Central memory CD8-positive, alpha-beta T cell (primary cell): Measurements from ENCODE around the gene ZCCHC14.

ENCODE experiments used
- ATAC-seq: fragments of 150-1000 bp; cut with Tn5 transposase; replicated peaks from 2 replicates; pipeline ENCODE4 v1.10.0; 2022; ENCODE audit warnings: mild to moderate bottlenecking, moderate FRiP score, moderate number of reproducible peaks; ENCODE audit not compliant: poor library complexity, severe bottlenecking; ENCODE audit errors: extremely low read depth
- DNase-seq, 2 donors: peaks; one replicate each; pipeline ENCODE4 v3.0.0; 2021; ENCODE audit warnings: low spot score in 2 of 2
- H3K27ac Mint-ChIP-seq: one replicate; pipeline ENCODE4 v1.8.0; 2022; ENCODE audit warnings: low read depth, mild to moderate bottlenecking, moderate library complexity, mixed read lengths
- H3K27me3 Mint-ChIP-seq: one replicate; pipeline ENCODE4 v1.8.0; 2022; ENCODE audit warnings: mixed read lengths
- H3K36me3 Mint-ChIP-seq: one replicate; pipeline ENCODE4 v1.8.0; 2022; ENCODE audit warnings: mild to moderate bottlenecking, moderate library complexity, mixed read lengths; ENCODE audit not compliant: insufficient read depth
- H3K4me1 Mint-ChIP-seq: one replicate; pipeline ENCODE4 v1.8.0; 2022; ENCODE audit warnings: mixed read lengths
- H3K4me3 Mint-ChIP-seq: one replicate; pipeline ENCODE4 v1.8.0; 2022; ENCODE audit warnings: mild to moderate bottlenecking, moderate library complexity, mixed read lengths
- H3K9me3 Mint-ChIP-seq: one replicate; pipeline ENCODE4 v1.8.0; 2022; ENCODE audit warnings: mixed read lengths

Gene ZCCHC14

DNA sequence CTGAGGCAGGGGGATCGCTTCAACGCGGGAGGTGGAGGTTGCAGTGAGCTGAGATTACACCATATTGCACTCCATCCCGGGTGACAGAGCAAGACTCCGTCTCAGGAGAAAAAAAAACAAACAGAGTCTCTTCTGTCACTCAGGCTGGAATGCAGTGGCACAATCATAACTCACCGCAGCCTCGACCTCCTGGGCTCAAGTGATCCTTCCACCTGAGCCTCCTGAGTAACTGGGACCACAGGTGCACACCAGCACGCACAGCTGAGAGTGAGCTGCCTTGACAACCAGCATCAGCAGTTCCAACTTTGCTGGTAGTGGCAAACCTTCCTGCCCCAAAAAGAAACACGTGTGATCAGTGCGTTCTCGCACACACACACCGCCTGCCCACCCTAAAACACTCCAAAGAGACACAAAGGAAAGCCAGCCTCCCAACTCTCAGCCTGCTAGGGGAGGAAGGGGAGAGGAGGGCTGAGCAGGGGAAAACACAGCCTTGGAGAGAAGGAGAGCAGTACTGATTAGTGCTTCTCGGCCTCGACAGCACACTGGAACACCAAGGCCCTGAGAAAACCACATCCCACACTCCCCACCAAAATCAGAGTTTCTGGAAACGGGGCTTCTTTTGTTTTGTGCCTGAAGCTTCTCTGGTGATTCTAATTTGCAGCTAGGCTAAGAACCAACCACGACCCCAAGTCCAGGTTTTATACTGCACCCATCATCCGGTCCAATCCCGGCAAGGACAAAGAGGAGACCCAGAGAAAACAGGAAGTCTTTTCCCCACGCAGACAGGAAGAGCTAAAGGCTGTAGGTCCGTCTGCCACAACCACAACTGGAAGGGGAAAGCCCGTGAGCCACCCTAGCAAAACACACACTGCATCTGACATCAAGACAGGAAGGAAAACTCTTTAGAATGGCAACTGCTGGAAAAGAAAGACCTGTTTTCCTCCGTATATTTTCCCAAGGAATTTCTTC is 28.8 kb downstream of the ZCCHC14 start:
- Mint-ChIP-seq H3K4me3 (peak overlapping the region; percentile 54), H3K4me1 (peaks cover 19% of the 10 kb centered on the region), H3K27me3 (no peaks in the 10 kb centered on the region), H3K27ac (peak overlapping the region; percentile 94), H3K9me3 (no peaks in the 10 kb centered on the region), H3K36me3 (peaks cover 5% of the 10 kb centered on the region)
- ATAC-seq (peak; percentile 71), DNase-seq (no peak)

DNA sequence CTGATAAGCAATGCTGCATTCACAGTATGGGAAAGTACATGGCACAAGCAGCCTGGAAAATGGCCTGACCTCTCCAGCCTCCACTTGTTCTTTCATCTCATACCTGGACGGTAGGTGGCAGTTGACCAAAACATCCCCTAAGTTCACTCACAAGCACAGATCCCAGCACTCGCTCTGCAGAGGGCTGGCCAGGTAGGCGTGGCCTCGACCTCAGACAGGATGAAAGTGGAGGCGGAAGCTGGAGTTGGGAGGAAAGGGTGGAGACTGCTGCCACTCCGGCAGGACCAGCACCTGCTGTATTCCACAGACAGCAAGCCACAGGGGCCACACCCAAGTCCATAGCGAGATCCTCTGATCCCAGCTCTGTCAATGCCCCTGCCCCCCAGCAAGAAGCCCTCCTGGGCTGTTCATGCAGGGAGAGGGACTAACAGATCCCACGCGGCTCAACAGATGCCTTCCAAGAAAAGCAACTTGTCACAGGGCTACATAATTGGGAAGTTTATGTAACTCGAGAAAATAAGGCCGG is 31.3 kb downstream of the ZCCHC14 start:
- Mint-ChIP-seq H3K4me3 (no peak overlapping the region), H3K36me3 (peaks cover 18% of the 10 kb centered on the region), H3K27me3 (no peaks in the 10 kb centered on the region), H3K4me1 (peaks cover 19% of the 10 kb centered on the region), H3K27ac (no peak overlapping the region), H3K9me3 (no peaks in the 10 kb centered on the region)
- ATAC-seq: no peak
- DNase-seq: no peak

DNA sequence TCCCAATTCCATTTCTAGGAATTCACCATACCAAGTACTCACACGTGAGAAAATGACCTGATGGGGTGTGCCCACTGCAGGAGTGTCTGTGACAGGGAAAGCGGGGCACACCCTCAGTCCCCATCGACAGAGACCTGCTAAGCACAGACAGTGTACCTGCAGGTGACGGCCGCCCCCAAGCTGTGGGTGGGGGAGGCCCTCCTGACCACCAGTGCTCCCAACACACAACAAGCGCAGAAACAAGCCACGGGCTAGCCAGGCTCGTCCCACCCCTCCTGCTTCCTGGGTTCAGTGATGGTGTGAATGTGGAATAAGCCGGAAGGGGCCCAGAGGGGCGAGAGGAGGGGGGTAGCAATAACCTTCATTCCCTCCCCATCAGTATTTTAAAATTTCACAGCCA is 31.9 kb downstream of the ZCCHC14 start:
- Mint-ChIP-seq H3K27ac (peak overlapping the region; percentile 16), H3K36me3 (peaks cover 18% of the 10 kb centered on the region), H3K9me3 (no peaks in the 10 kb centered on the region), H3K4me3 (no peak overlapping the region), H3K27me3 (no peaks in the 10 kb centered on the region), H3K4me1 (peaks cover 19% of the 10 kb centered on the region)
- DNase-seq (no peak), ATAC-seq (no peak)

DNA sequence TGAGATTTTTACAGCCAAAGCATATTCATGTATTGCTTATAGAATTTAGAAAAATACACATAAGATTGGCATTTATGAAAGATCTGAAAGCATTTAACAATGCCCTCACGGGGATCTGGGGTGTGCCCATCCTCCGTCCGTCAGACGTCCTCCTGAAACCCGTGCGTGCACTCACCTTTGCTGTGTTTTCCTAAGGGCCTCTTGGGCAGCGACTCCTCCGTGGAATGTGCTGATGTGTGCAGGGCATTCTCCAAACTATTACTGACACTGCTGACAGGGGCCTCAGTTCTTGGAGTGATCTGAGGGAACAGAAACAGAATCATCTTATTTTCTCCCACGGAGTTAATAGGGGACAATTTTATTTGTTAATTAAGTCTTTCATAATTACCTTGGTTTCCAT is 33.0 kb downstream of the ZCCHC14 start:
- ATAC-seq: no peak
- Mint-ChIP-seq H3K27ac (no peak overlapping the region), H3K27me3 (no peaks in the 10 kb centered on the region), H3K36me3 (peaks cover 18% of the 10 kb centered on the region), H3K4me1 (peaks cover 12% of the 10 kb centered on the region), H3K4me3 (no peak overlapping the region), H3K9me3 (no peaks in the 10 kb centered on the region)
- DNase-seq: no peak

DNA sequence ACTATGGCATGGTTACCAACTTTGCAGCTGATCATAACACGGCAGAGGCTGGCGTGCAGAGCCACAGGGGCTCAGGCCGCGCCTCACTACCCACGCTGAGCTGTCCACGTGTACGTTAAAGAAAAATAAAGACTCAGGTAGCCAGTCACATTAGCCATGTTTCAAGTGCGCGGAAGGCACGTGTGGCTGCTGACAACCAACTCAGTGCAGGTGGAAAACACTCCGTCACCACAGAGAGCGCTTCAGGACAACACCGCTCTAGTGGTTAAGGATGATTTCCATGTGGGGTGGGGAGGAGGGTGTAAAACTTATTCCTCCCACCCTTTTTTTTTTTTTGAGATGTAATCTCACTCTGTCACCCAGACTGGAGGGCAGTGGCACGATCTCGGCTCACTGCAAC is 33.8 kb downstream of the ZCCHC14 start:
- Mint-ChIP-seq H3K4me3 (no peak overlapping the region), H3K36me3 (peaks cover 19% of the 10 kb centered on the region), H3K27ac (no peak overlapping the region), H3K4me1 (peaks cover 4% of the 10 kb centered on the region), H3K27me3 (no peaks in the 10 kb centered on the region), H3K9me3 (no peaks in the 10 kb centered on the region)
- DNase-seq (no peak), ATAC-seq (no peak)

DNA sequence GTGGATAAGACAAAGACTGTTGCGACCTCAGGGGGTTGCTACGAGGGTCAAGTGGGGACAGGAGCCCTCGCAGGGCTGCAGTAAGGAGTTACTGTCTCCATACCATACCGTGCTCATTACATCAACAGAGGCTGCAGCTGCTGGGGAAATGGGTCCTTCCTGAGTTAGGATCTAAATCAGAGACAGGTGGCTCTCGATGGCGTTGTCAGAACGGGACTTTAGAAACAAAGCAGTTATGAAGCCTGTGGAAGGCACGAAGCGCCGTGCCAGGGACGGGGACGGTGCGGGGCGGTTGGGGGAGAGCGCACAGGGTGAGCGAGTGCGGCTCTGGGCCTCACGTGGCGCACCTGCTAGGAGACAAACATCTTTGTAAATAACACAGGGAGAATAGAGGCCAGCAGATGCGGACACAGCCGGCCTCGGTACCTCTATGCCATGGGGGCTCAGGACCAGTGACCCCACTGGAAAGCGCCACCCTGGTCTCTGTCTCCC is 34.4 kb downstream of the ZCCHC14 start:
- H3K36me3 Mint-ChIP-seq: peaks cover 19% of the 10 kb centered on the region
- H3K27me3 Mint-ChIP-seq: no peaks in the 10 kb centered on the region
- no peak overlapping the region for H3K27ac Mint-ChIP-seq
- DNase-seq (no peak), ATAC-seq (no peak)
- no peaks in the 10 kb centered on the region for H3K9me3 Mint-ChIP-seq
- no peaks in the 10 kb centered on the region for H3K4me1 Mint-ChIP-seq
- no peak overlapping the region for H3K4me3 Mint-ChIP-seq

DNA sequence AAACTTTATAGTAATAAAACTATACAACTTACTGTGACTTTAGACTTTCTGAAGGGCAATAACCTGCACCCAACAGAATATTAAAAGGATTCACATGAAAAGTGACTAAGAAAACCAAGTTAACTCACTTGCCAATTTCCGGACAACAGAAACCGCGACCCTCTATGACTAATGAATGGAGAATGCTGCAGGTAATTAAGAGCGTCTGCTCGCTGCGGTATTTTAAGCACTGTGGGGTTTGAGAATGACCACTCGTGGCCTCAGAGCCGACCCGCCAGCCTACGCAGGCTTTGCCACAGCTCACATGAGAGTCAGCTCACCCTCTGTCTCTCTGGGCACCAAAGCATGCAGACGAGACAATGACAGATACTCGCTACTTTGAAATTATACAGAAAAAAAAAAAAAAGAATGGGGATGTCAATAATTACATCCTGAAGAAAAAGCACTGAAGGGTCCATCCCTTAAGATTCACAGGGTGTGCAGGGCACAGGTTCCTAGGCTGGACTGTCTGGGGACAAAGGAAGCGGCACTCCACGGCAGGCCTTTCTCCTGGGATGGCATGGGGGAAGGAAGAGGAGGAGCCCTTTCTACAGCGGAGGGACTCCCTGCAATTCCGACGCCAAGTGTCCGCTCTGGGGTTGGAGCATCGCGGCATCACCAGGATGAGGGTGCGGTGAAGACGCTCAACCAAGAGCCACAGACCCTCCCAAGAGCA is 35.0 kb downstream of the ZCCHC14 start:
- ATAC-seq (no peak), DNase-seq (no peak)
- Mint-ChIP-seq H3K9me3 (no peaks in the 10 kb centered on the region), H3K27ac (no peak overlapping the region), H3K36me3 (peaks cover 19% of the 10 kb centered on the region), H3K4me3 (no peak overlapping the region), H3K27me3 (no peaks in the 10 kb centered on the region), H3K4me1 (no peaks in the 10 kb centered on the region)

DNA sequence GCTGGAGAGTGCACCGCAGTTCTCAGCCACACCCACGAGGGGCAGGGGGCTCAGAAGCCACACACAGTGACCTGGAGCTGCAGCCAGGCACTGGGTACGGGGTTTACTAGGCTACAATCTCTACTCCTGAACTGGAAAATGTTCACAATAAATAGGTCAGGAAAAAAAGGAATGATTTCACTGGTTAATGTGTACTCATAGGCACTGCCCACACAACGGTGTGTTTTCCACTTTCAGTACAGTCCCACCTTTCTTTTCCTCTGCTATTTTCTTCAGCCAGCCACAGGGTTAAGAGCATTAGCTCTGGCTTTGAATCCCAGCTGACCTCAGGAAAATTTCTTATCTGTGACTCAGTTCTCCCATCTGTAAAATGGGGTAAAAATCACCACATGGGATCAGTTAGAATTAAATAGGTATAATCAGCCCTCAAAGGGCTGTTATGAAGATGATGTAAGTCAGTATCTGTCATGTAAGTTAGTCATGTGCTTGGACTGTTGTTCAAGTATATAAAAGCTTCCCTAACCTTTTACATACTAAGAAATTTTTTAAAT is 35.7 kb downstream of the ZCCHC14 start:
- H3K27ac Mint-ChIP-seq: no peak overlapping the region
- ATAC-seq: no peak
- no peaks in the 10 kb centered on the region for H3K9me3 Mint-ChIP-seq
- peaks cover 19% of the 10 kb centered on the region for H3K36me3 Mint-ChIP-seq
- H3K27me3 Mint-ChIP-seq: no peaks in the 10 kb centered on the region
- H3K4me3 Mint-ChIP-seq: no peak overlapping the region
- no peaks in the 10 kb centered on the region for H3K4me1 Mint-ChIP-seq
- no peak for DNase-seq

DNA sequence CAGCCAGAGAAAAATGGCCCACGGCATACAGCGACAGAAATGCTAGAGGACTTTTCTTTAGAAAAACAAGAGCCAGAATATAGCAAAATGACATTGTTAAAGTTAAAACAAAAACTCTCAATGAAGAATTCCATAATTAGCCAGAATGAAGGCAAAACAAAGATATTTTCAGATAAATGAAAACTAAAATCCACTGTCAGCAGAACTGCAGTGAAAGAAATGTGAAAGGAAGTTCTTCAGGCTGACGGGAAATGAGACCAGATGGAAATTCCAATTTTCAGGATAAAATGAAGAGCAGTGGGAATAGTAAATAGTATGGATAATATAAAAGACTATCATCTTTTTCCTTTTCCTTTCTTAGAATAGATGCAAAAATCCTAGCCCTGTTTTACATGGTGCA is 38.4 kb downstream of the ZCCHC14 start:
- no peaks in the 10 kb centered on the region for H3K4me1 Mint-ChIP-seq
- no peaks in the 10 kb centered on the region for H3K9me3 Mint-ChIP-seq
- H3K4me3 Mint-ChIP-seq: no peak overlapping the region
- ATAC-seq (no peak), DNase-seq (no peak)
- peaks cover 16% of the 10 kb centered on the region for H3K36me3 Mint-ChIP-seq
- H3K27ac Mint-ChIP-seq: peak overlapping the region; percentile 44
- no peaks in the 10 kb centered on the region for H3K27me3 Mint-ChIP-seq

DNA sequence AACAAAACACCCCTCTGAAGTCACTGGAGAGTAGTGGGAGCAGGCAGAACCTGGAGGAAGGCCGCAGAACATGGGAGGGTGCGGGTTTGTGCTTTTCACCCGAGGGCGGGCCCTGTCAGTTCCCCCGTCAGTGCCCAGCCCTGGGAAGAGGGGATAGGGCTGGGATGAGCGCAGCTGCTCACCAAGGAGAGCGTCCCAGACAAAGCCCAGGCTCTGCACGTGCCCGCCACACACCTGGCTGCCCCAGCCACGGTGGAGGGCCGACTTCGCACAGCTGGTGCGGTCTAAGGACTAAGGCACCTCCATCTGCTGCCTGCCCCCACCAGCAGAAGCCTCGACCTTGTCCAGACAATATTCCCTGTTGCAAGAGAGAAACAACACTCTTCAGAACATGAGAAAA is 39.5 kb downstream of the ZCCHC14 start:
- DNase-seq (no peak), ATAC-seq (no peak)
- H3K4me3 Mint-ChIP-seq: no peak overlapping the region
- no peaks in the 10 kb centered on the region for H3K4me1 Mint-ChIP-seq
- no peak overlapping the region for H3K27ac Mint-ChIP-seq
- no peaks in the 10 kb centered on the region for H3K27me3 Mint-ChIP-seq
- H3K36me3 Mint-ChIP-seq: peaks cover 13% of the 10 kb centered on the region
- H3K9me3 Mint-ChIP-seq: no peaks in the 10 kb centered on the region

DNA sequence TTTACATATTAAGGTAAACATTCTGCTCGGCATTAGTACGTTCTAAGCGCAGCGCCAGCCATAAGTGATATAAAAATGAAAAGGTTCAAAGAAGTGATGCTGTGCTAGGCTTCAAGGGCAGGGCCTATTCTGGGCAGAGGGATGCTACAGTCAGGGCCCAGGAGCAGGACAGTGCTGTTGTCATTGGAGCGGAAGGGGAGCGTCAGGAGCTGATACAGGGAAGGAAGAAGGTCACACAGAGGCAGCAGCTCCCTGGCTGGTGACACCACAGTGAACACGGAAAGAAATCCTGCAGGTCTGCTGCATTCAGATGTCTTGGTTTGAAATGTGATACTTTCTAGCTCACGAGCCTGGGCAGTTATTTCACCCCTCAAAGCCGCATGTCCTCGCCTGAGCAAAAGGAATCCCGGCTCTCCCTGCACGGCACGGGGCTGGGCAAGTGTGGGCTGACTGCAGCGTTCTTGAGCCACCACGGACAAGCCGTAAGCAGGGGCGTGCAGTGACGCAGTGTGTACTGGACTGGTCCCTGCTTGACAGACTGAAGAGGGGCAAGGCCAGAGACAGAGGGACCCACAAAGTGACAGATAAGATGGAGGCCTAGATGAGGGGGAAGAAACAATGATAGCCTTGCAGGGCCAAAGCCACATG is 41.1 kb downstream of the ZCCHC14 start:
- no peaks in the 10 kb centered on the region for H3K9me3 Mint-ChIP-seq
- peaks cover 14% of the 10 kb centered on the region for H3K36me3 Mint-ChIP-seq
- peak overlapping the region; percentile 89 for H3K27ac Mint-ChIP-seq
- DNase-seq (no peak), ATAC-seq (no peak)
- H3K4me3 Mint-ChIP-seq: no peak overlapping the region
- H3K4me1 Mint-ChIP-seq: no peaks in the 10 kb centered on the region
- no peaks in the 10 kb centered on the region for H3K27me3 Mint-ChIP-seq

DNA sequence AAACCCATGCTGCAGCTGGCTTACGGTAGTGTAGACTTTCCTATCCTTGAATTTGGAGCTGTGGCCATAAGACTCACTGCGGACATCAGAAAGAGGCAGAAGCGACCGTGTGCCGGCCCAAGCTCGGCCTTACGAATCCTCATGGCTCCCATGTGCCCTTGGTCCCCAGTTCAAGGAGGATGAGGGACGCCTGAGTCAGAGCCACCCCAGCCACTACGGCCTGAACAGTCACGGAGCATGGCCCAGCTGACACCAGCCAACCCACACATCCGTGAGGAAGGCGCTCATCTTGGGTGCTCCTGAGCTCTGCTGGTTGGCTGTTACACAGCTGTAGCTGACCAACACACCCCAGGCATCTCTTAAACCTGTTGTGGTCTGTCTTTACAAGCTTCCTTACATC is 44.0 kb downstream of the ZCCHC14 start:
- Mint-ChIP-seq H3K9me3 (no peaks in the 10 kb centered on the region), H3K4me1 (no peaks in the 10 kb centered on the region), H3K27ac (no peak overlapping the region), H3K36me3 (peaks cover 21% of the 10 kb centered on the region), H3K4me3 (no peak overlapping the region), H3K27me3 (no peaks in the 10 kb centered on the region)
- ATAC-seq: no peak
- DNase-seq: no peak
